Neural cell (in vitro differentiated cells): ENCODE results near the gene ELOVL3. TPM values are rescaled to one million over a fixed set of nuclear protein-coding genes. Genes with fewer than 3 reads are reported as not detected.

ENCODE experiments used
- H2AFZ ChIP-seq: fragments of 200-600, 300-800 bp; sonication (generic), shearing (Covaris generic); 2 replicates; pipeline ENCODE4 v1.6.0; 2014; ENCODE audit warnings: low read depth, mild to moderate bottlenecking, antibody characterized with exemption, low read length, moderate library complexity
- H3F3A ChIP-seq: fragments of 200-600 bp; shearing (Covaris generic); 2 replicates; pipeline ENCODE4 v1.6.1; 2016; ENCODE audit warnings: mild to moderate bottlenecking, moderate library complexity, mixed read lengths, antibody characterized with exemption, low read length; ENCODE audit not compliant: insufficient read depth, poor library complexity, severe bottlenecking
- H3K27ac ChIP-seq: fragments of 200-600, 300-800 bp; sonication (generic), shearing (Covaris generic); 2 replicates; pipeline ENCODE4 v1.5.1; 2014; ENCODE audit warnings: mild to moderate bottlenecking, low read length, moderate library complexity
- H3K27me3 ChIP-seq: fragments of 300-800, 200-600 bp; sonication (generic), shearing (Covaris generic); 2 replicates; pipeline ENCODE4 v1.6.0; 2014; ENCODE audit warnings: mild to moderate bottlenecking, low read depth, low read length, moderate library complexity; ENCODE audit not compliant: insufficient read depth
- H3K36me3 ChIP-seq: fragments of 300-800, 200-600 bp; sonication (generic), shearing (Covaris generic); 2 replicates; pipeline ENCODE4 v1.5.1; 2014; ENCODE audit warnings: mild to moderate bottlenecking, antibody characterized with exemption, low read length, moderate library complexity; ENCODE audit not compliant: insufficient read depth
- H3K4me2 ChIP-seq: fragments of 300-800, 200-600 bp; sonication (generic), shearing (Covaris generic); 2 replicates; pipeline ENCODE4 v1.6.0; 2014; ENCODE audit warnings: mild to moderate bottlenecking, low read length
- H3K4me3 ChIP-seq: fragments of 300-800, 200-600 bp; sonication (generic), shearing (Covaris generic); 2 replicates; pipeline ENCODE4 v1.5.1; 2014; ENCODE audit warnings: mild to moderate bottlenecking, low read length, moderate library complexity
- H3K79me2 ChIP-seq: fragments of 200-600 bp; shearing (Covaris generic); replicated peaks from 2 replicates; pipeline ENCODE4 v1.6.0; 2014; ENCODE audit warnings: mild to moderate bottlenecking, low read length, moderate library complexity; ENCODE audit not compliant: insufficient read depth
- H3K9ac ChIP-seq: fragments of 300-800, 200-600 bp; sonication (generic), shearing (Covaris generic); 2 replicates; pipeline ENCODE4 v1.6.1; 2016; ENCODE audit warnings: mild to moderate bottlenecking, low read length, mixed read lengths
- H3K9me2 ChIP-seq: fragments of 200-600 bp; shearing (Covaris generic); 2 replicates; pipeline ENCODE4 v1.6.1; 2016; ENCODE audit warnings: mild to moderate bottlenecking, low read length, mixed read lengths; ENCODE audit not compliant: insufficient read depth
- H3K9me3 ChIP-seq: fragments of 200-600, 300-800 bp; sonication (generic), shearing (Covaris generic); 2 replicates; pipeline ENCODE4 v1.6.1; 2016; ENCODE audit warnings: mild to moderate bottlenecking, mixed run types, low read length, moderate library complexity, mixed read lengths
- H4K20me1 ChIP-seq: fragments of 200-600 bp; shearing (Covaris generic); 2 replicates; pipeline ENCODE4 v1.6.1; 2016; ENCODE audit warnings: mild to moderate bottlenecking, mixed run types; ENCODE audit not compliant: insufficient read depth
- EP300 ChIP-seq: fragments of 450-650 bp; conservative IDR thresholded peaks from 2 replicates; pipeline ENCODE4 v1.6.1; 2014; ENCODE audit warnings: antibody characterized with exemption, mild to moderate bottlenecking, moderate library complexity; ENCODE audit not compliant: poor library complexity, severe bottlenecking
- EZH2 ChIP-seq: fragments of 200-600, 300-800 bp; shearing (Covaris generic), sonication (generic); IDR thresholded peaks from 2 replicates; pipeline ENCODE4 v1.6.1; 2014; ENCODE audit warnings: antibody characterized with exemption, low read length, borderline replicate concordance, mild to moderate bottlenecking; ENCODE audit not compliant: insufficient read depth, poor library complexity, severe bottlenecking
- MXI1 ChIP-seq: fragments of 450-650 bp; conservative IDR thresholded peaks from 2 replicates; pipeline ENCODE4 v1.6.1; 2014; ENCODE audit warnings: antibody characterized with exemption, mild to moderate bottlenecking; ENCODE audit not compliant: poor library complexity, severe bottlenecking
- POLR2AphosphoS5 ChIP-seq: IDR thresholded peaks from 2 replicates; pipeline ENCODE4 v1.6.1; 2012
- RAD21 ChIP-seq: fragments of 450-650 bp; conservative IDR thresholded peaks from 2 replicates; pipeline ENCODE4 v1.6.1; 2014; ENCODE audit warnings: antibody characterized with exemption, mild to moderate bottlenecking, moderate library complexity
- SMC3 ChIP-seq: fragments of 450-650 bp; conservative IDR thresholded peaks from 2 replicates; pipeline ENCODE4 v1.6.1; 2014; ENCODE audit warnings: antibody characterized with exemption, mild to moderate bottlenecking, moderate library complexity; ENCODE audit not compliant: poor library complexity
- TAF1 ChIP-seq: IDR thresholded peaks from 2 replicates; pipeline ENCODE4 v1.6.1; 2012; ENCODE audit warnings: low read depth
- polyA plus RNA-seq: library from polyadenylated mRNA; depleted of rRNA; stranded (reverse); fragments of >200 nt; gene quantifications from 2 replicates; pipeline ENCODE4 v1.2.3, GENCODE V29; 2014
- TF ChIP-seq, protein P1 (sequence below): IDR thresholded peaks from 2 replicates; pipeline ENCODE4 v1.6.1; 2012; ENCODE audit warnings: borderline replicate concordance
- TF ChIP-seq, protein P2 (sequence below): fragments of 450-650 bp; IDR thresholded peaks from 2 replicates; pipeline ENCODE4 v1.5.1; 2014; ENCODE audit warnings: antibody characterized with exemption, mild to moderate bottlenecking, moderate library complexity; ENCODE audit not compliant: poor library complexity, severe bottlenecking

The ELOVL3 gene
- polyA plus RNA-seq, 1 donor from 2014 or later = not detected

DNA sequence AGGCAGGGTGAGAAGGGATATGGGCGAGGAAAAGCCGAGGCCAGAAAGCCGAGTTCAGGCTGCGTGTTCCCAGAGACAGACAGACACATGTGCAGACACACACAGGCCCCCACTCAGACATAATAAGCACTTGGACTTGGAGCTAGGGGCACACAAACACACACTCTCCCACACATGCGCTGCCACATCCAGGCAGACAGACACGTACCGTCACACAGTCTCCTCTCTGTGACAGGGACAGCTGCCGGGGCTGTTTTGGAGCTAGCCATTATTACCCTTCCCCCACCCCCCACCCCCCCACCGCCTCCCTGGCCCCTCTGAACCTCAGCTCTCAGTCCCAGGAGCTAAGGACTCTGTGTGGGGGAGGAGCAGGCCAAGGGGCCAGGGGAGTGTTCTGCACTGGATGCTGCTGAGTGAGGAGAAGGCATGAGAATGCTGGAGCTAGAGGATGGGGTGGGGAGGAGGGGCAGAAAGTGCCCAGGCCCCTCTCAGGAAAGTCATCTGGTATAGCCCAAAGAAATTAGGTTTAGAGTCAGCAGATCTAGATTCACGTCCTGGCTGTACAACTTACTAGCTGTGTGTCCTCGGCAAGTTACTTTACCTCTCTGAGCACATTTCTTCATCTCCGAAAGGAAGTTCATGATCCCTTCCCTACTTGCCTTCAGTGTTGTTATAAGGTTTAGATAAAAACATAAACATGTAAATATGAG is 8.9 kb downstream of the ELOVL3 start:
- H3K4me2 ChIP-seq = no peak overlapping the region
- no peak overlapping the region for H2AFZ ChIP-seq

DNA sequence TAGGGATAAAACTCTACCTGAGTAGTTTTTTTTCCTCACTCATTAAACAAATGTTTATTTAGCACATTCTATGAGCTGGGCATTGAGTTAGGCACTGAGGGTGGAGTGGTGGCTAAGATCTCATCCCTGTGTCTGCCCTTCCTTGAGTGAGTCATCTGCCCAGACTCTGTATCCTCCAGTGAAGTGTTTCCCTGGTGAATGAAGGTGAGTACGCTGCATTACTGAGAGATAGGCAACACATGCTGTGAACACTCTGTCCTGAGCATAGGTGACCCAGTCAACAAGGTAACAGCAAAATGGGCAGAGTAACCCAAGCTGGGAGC is 9.5 kb downstream of the ELOVL3 start:
- no peaks in the 10 kb centered on the region for H4K20me1 ChIP-seq
- peaks cover 78% of the 10 kb centered on the region for H3K27me3 ChIP-seq
- H3F3A ChIP-seq = no peaks in the 10 kb centered on the region
- no peak overlapping the region for H3K27ac ChIP-seq
- H3K9me3 ChIP-seq = no peaks in the 10 kb centered on the region
- no peaks in the 10 kb centered on the region for H3K36me3 ChIP-seq
- TF ChIP-seq POLR2AphosphoS5 (no peak), TAF1 (no peak), MXI1 (no peak), EZH2 (no peak), EP300 (no peak), RAD21 (no peak), SMC3 (no peak)
- TF ChIP-seq, protein P1, sequence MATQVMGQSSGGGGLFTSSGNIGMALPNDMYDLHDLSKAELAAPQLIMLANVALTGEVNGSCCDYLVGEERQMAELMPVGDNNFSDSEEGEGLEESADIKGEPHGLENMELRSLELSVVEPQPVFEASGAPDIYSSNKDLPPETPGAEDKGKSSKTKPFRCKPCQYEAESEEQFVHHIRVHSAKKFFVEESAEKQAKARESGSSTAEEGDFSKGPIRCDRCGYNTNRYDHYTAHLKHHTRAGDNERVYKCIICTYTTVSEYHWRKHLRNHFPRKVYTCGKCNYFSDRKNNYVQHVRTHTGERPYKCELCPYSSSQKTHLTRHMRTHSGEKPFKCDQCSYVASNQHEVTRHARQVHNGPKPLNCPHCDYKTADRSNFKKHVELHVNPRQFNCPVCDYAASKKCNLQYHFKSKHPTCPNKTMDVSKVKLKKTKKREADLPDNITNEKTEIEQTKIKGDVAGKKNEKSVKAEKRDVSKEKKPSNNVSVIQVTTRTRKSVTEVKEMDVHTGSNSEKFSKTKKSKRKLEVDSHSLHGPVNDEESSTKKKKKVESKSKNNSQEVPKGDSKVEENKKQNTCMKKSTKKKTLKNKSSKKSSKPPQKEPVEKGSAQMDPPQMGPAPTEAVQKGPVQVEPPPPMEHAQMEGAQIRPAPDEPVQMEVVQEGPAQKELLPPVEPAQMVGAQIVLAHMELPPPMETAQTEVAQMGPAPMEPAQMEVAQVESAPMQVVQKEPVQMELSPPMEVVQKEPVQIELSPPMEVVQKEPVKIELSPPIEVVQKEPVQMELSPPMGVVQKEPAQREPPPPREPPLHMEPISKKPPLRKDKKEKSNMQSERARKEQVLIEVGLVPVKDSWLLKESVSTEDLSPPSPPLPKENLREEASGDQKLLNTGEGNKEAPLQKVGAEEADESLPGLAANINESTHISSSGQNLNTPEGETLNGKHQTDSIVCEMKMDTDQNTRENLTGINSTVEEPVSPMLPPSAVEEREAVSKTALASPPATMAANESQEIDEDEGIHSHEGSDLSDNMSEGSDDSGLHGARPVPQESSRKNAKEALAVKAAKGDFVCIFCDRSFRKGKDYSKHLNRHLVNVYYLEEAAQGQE = no peak
- TF ChIP-seq, protein P2, sequence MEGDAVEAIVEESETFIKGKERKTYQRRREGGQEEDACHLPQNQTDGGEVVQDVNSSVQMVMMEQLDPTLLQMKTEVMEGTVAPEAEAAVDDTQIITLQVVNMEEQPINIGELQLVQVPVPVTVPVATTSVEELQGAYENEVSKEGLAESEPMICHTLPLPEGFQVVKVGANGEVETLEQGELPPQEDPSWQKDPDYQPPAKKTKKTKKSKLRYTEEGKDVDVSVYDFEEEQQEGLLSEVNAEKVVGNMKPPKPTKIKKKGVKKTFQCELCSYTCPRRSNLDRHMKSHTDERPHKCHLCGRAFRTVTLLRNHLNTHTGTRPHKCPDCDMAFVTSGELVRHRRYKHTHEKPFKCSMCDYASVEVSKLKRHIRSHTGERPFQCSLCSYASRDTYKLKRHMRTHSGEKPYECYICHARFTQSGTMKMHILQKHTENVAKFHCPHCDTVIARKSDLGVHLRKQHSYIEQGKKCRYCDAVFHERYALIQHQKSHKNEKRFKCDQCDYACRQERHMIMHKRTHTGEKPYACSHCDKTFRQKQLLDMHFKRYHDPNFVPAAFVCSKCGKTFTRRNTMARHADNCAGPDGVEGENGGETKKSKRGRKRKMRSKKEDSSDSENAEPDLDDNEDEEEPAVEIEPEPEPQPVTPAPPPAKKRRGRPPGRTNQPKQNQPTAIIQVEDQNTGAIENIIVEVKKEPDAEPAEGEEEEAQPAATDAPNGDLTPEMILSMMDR = no peak
- no peaks in the 10 kb centered on the region for H3K9me2 ChIP-seq
- H3K4me2 ChIP-seq = no peak overlapping the region
- H3K4me3 ChIP-seq = no peak overlapping the region
- H3K9ac ChIP-seq = no peak overlapping the region
- H3K79me2 ChIP-seq = no peaks in the 10 kb centered on the region
- H2AFZ ChIP-seq = no peak overlapping the region

More for the DNA sequence above, 8.9 kb downstream of the ELOVL3 start:
- Histone ChIP-seq H3K27ac (no peak overlapping the region), H3K27me3 (peaks cover 78% of the 10 kb centered on the region), H3F3A (no peaks in the 10 kb centered on the region), H3K36me3 (no peaks in the 10 kb centered on the region), H3K9me2 (no peaks in the 10 kb centered on the region), H3K4me3 (no peak overlapping the region), H3K79me2 (no peaks in the 10 kb centered on the region), H4K20me1 (no peaks in the 10 kb centered on the region), H3K9me3 (no peaks in the 10 kb centered on the region), H3K9ac (no peak overlapping the region)
- TF ChIP-seq EZH2 (no peak), MXI1 (no peak), EP300 (no peak), POLR2AphosphoS5 (no peak), RAD21 (no peak), SMC3 (no peak), TAF1 (no peak)
- TF ChIP-seq, protein P1 = no peak
- TF ChIP-seq, protein P2 = no peak
